SK-N-SH (cell line): Measurements from ENCODE around the gene CASP7. TPM values are rescaled to one million over a fixed set of nuclear protein-coding genes. Genes with fewer than 3 reads are reported as not detected.

Source experiments
- CTCF ChIA-PET: fragments of 300-600, 350-600 bp; formaldehyde crosslinking; extraction: SDS; loops from one replicate; lab custom pipeline; 2021; lab: Yijun Ruan, JAX
- POLR2A ChIA-PET: fragments of 350-600 bp; sonication (Branson Sonifier 250); formaldehyde crosslinking; extraction: SDS; loops from one replicate; lab custom pipeline; 2020; ENCODE audit warnings: antibody characterized with exemption, inconsistent platforms; lab: Yijun Ruan, JAX
- DNase-seq: peaks from one replicate; pipeline ENCODE4 v3.0.0; 2012
- H2AFZ ChIP-seq: fragments of 200-600 bp; sonication (generic); 2 replicates; pipeline ENCODE4 v1.8.1; 2016; ENCODE audit warnings: antibody characterized with exemption, mild to moderate bottlenecking, low read depth
- H3F3A ChIP-seq: fragments of 200-600 bp; sonication (generic); replicated peaks from 2 replicates; pipeline ENCODE3; 2016; ENCODE audit warnings: antibody characterized with exemption, mild to moderate bottlenecking; ENCODE audit not compliant: insufficient read depth
- H3K27ac ChIP-seq, 2 experiments: fragments of 200-500 bp in 1 of 2; fragments of 200-600 bp in 1 of 2; sonication (Bioruptor generic) in 1 of 2; sonication (generic), shearing (Covaris generic) in 1 of 2; 2 replicates each; pipeline versions ENCODE4 v1.5.1 to v1.6.1; 2014 to 2016; ENCODE audit warnings: low read depth in 2 of 2, inconsistent platforms in 1 of 2, low read length in 1 of 2, mild to moderate bottlenecking in 1 of 2, mixed read lengths in 1 of 2
- H3K27me3 ChIP-seq: fragments of 200-600 bp; sonication (generic), shearing (Covaris generic); 2 replicates; pipeline ENCODE4 v1.6.1; 2016; ENCODE audit warnings: mixed run types; ENCODE audit not compliant: insufficient read depth
- H3K36me3 ChIP-seq, 2 experiments: fragments of 200-500 bp in 1 of 2; fragments of 200-600 bp in 1 of 2; sonication (Bioruptor generic) in 1 of 2; sonication (generic) in 1 of 2; replicated peaks in 1 of 2; 2 replicates each; pipeline versions ENCODE3 to v1.5.1; 2014 to 2016; ENCODE audit warnings: low read length in 1 of 2, mild to moderate bottlenecking in 1 of 2; ENCODE audit not compliant: insufficient read depth in 2 of 2, control insufficient read depth in 1 of 2
- H3K4me1 ChIP-seq, 2 experiments: fragments of 200-500 bp in 1 of 2; fragments of 200-600 bp in 1 of 2; sonication (Bioruptor generic) in 1 of 2; sonication (generic), shearing (Covaris generic) in 1 of 2; 2 replicates each; pipeline versions ENCODE4 v1.5.1 to v1.6.1; 2014 to 2016; ENCODE audit warnings: low read depth in 1 of 2, low read length in 1 of 2, mixed run types in 1 of 2; ENCODE audit not compliant: insufficient read depth in 2 of 2, control insufficient read depth in 1 of 2
- H3K4me2 ChIP-seq: fragments of 200-600 bp; sonication (generic), shearing (Covaris generic); 2 replicates; pipeline ENCODE4 v1.6.1; 2017; ENCODE audit warnings: mixed run types
- H3K4me3 ChIP-seq, 2 experiments: fragments of 200-500 bp in 1 of 2; fragments of 200-600 bp in 1 of 2; sonication (Bioruptor generic) in 1 of 2; sonication (generic), shearing (Covaris generic) in 1 of 2; 2 replicates each; pipeline versions ENCODE4 v1.5.1 to v1.8.1; 2014 to 2016; ENCODE audit warnings: low read depth in 2 of 2, inconsistent platforms in 1 of 2, low read length in 1 of 2, mild to moderate bottlenecking in 1 of 2, mixed read lengths in 1 of 2, moderate library complexity in 1 of 2
- H3K79me2 ChIP-seq: fragments of 200-600 bp; sonication (generic); 2 replicates; pipeline ENCODE4 v1.8.1; 2017; ENCODE audit warnings: mild to moderate bottlenecking; ENCODE audit not compliant: insufficient read depth
- H3K9ac ChIP-seq: fragments of 200-600 bp; sonication (generic); 2 replicates; pipeline ENCODE4 v1.6.1; 2017; ENCODE audit warnings: mixed run types
- H3K9me2 ChIP-seq: fragments of 200-600 bp; sonication (generic); 2 replicates; pipeline ENCODE4 v1.6.1; 2017; ENCODE audit warnings: mixed run types
- H3K9me3 ChIP-seq: fragments of 200-600 bp; sonication (generic); 2 replicates; pipeline ENCODE4 v1.6.1; 2017; ENCODE audit warnings: mixed run types, mild to moderate bottlenecking, moderate library complexity
- H4K20me1 ChIP-seq: fragments of 200-600 bp; sonication (generic); 2 replicates; pipeline ENCODE4 v1.6.1; 2017; ENCODE audit warnings: mild to moderate bottlenecking, mixed run types; ENCODE audit not compliant: insufficient read depth
- CHD2 ChIP-seq: fragments of 150-350 bp; IDR thresholded peaks from 2 replicates; pipeline ENCODE4 v1.6.1; 2018; ENCODE audit warnings: low read length; ENCODE audit not compliant: partially characterized antibody
- ELF1 ChIP-seq: IDR thresholded peaks from 2 replicates; pipeline ENCODE4 v1.4.0; 2012
- FOSL2 ChIP-seq: IDR thresholded peaks from 2 replicates; pipeline ENCODE4 v1.4.0; 2012; ENCODE audit warnings: low read depth, mild to moderate bottlenecking, moderate library complexity, borderline replicate concordance
- FOXM1 ChIP-seq: IDR thresholded peaks from 2 replicates; pipeline ENCODE4 v1.4.0; 2012; ENCODE audit warnings: low read depth, mild to moderate bottlenecking
- GABPA ChIP-seq: IDR thresholded peaks from 2 replicates; pipeline ENCODE4 v1.4.0; 2012; ENCODE audit warnings: low read depth, mild to moderate bottlenecking
- JUND ChIP-seq: IDR thresholded peaks from 2 replicates; pipeline ENCODE4 v1.4.0; 2012
- NRF1 ChIP-seq: IDR thresholded peaks from 2 replicates; pipeline ENCODE4 v1.6.1; 2012; ENCODE audit warnings: low read depth, mild to moderate bottlenecking, low read length
- RAD21 ChIP-seq: IDR thresholded peaks from 2 replicates; pipeline ENCODE4 v1.6.1; 2012; ENCODE audit warnings: mild to moderate bottlenecking, low read length
- SIN3A ChIP-seq: IDR thresholded peaks from 2 replicates; pipeline ENCODE4 v1.6.1; 2012; ENCODE audit warnings: low read depth, mild to moderate bottlenecking, low read length, moderate library complexity, borderline replicate concordance
- SMC3 ChIP-seq: IDR thresholded peaks from 2 replicates; pipeline ENCODE4 v1.6.1; 2012; ENCODE audit warnings: low read depth, low read length, improper control_type of control experiment
- TAF1 ChIP-seq: IDR thresholded peaks from 2 replicates; pipeline ENCODE4 v1.6.1; 2012; ENCODE audit warnings: low read depth, mild to moderate bottlenecking, low read length, moderate library complexity, borderline replicate concordance
- TCF12 ChIP-seq: IDR thresholded peaks from 2 replicates; pipeline ENCODE4 v1.4.0; 2012
- YY1 ChIP-seq: IDR thresholded peaks from 2 replicates; pipeline ENCODE4 v1.4.0; 2012; ENCODE audit warnings: low read depth, mild to moderate bottlenecking
- WGBS: methylation state at CpG from one replicate; pipeline ENCODE4 v1.1.6; 2017; ENCODE audit warnings: low lambda C conversion rate; 5-methylcytosine and 5-hydroxymethylcytosine counted together
- polyA plus RNA-seq, 3 experiments: library from polyadenylated mRNA; depleted of rRNA; stranded (reverse); fragments of >200 nt; gene quantifications; 2 replicates each; pipeline ENCODE4 v1.2.3, GENCODE V29; 2012
- TF ChIP-seq, protein P1 (sequence below): IDR thresholded peaks from 2 replicates; pipeline ENCODE4 v1.6.1; 2012; ENCODE audit warnings: mild to moderate bottlenecking, low read depth, low read length, moderate library complexity
- TF ChIP-seq, protein P2 (sequence below): IDR thresholded peaks from 2 replicates; pipeline ENCODE4 v1.4.0; 2012; ENCODE audit warnings: low read depth
- TF ChIP-seq, protein P3 (sequence below): fragments of 150-350 bp; IDR thresholded peaks from 2 replicates; pipeline ENCODE4 v1.6.1; 2016; ENCODE audit warnings: mild to moderate bottlenecking, low read depth, low read length

The CASP7 gene
- polyA plus RNA-seq, 1 of the 3 experiments (the other 2 are of a cell fraction): 15.1 TPM

DNA sequence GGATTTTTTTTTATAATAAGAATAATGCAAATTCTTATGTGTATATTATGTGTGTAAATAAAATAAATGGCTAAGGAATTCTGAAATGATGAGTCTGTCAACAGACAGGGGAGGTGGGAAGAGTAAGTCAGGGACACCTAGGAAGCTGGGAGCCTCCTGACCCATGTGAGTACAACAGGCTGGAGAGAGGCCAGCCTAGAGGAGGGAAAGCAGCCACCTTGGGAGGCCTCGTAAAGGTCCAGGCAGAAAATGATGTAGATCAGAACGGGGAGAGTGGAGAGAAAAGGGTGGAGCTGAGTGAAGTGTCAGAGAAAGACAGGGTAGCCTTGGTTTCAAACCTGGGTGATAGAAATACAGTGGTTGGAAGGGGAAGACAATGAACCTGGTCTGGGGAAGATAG is 22.8 kb upstream of the CASP7 start:
- Histone ChIP-seq H3K79me2 (no peaks in the 10 kb centered on the region), H3K4me1 (no peaks in the 10 kb centered on the region), H3K4me3 (no peak overlapping the region), H3K36me3 (no peaks in the 10 kb centered on the region), H3K9ac (no peak overlapping the region), H3K27ac (no peak overlapping the region), H3K4me2 (no peak overlapping the region), H3K27me3 (no peaks in the 10 kb centered on the region; the same call in 1 of the 2 replicates), H4K20me1 (no peaks in the 10 kb centered on the region), H3F3A (no peaks in the 10 kb centered on the region), H2AFZ (no peak overlapping the region), H3K9me2 (no peaks in the 10 kb centered on the region), H3K9me3 (no peaks in the 10 kb centered on the region)
- no peak for DNase-seq
- no peak for TF ChIP-seq FOXM1
- no peak for TF ChIP-seq SIN3A
- no peak for TF ChIP-seq TAF1
- POLR2A ChIA-PET: no interaction called here
- WGBS: 10% methylated on average over 2 of the region's 2 CpGs
- CTCF ChIA-PET: interaction anchor here (1.0 to 1.5 kb wide), 2 partner anchors 22 to 94 kb away, joined by 3 read pairs; no protein-coding TSS in a partner anchor

DNA sequence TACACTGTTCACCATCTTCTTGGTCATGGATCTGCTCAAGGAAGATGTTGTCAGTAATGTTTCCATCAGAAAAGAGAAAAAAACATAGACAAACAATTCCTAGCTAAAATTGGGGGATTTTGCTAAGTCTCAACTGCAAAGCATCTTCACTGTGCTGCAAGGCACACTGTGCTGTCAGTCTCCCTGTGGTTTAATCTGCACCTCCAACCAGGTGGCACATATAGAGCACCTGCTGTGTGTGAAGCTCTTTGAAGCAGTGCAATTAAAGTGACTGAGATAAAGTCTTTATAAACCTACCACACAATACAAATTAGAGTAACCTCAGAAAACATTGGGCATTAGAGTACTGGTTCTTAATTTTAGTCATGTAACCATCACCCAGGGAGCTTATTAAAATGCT is 22.2 kb upstream of the CASP7 start:
- ChIA-PET CTCF (interaction anchor here (0.6 to 1.5 kb wide), 3 partner anchors 21 to 442 kb away, joined by 3 read pairs; no protein-coding TSS in a partner anchor), POLR2A (no interaction called here)
- Histone ChIP-seq H3K36me3 (no peaks in the 10 kb centered on the region), H3K9ac (no peak overlapping the region), H4K20me1 (no peaks in the 10 kb centered on the region), H3K27me3 (no peaks in the 10 kb centered on the region; the same call in 1 of the 2 replicates), H3F3A (no peaks in the 10 kb centered on the region), H3K4me2 (no peak overlapping the region), H3K4me1 (no peaks in the 10 kb centered on the region), H3K9me3 (no peaks in the 10 kb centered on the region)
- no peak for DNase-seq
- no peak for TF ChIP-seq SMC3
- TF ChIP-seq RAD21: no peak
- TF ChIP-seq, protein P1, sequence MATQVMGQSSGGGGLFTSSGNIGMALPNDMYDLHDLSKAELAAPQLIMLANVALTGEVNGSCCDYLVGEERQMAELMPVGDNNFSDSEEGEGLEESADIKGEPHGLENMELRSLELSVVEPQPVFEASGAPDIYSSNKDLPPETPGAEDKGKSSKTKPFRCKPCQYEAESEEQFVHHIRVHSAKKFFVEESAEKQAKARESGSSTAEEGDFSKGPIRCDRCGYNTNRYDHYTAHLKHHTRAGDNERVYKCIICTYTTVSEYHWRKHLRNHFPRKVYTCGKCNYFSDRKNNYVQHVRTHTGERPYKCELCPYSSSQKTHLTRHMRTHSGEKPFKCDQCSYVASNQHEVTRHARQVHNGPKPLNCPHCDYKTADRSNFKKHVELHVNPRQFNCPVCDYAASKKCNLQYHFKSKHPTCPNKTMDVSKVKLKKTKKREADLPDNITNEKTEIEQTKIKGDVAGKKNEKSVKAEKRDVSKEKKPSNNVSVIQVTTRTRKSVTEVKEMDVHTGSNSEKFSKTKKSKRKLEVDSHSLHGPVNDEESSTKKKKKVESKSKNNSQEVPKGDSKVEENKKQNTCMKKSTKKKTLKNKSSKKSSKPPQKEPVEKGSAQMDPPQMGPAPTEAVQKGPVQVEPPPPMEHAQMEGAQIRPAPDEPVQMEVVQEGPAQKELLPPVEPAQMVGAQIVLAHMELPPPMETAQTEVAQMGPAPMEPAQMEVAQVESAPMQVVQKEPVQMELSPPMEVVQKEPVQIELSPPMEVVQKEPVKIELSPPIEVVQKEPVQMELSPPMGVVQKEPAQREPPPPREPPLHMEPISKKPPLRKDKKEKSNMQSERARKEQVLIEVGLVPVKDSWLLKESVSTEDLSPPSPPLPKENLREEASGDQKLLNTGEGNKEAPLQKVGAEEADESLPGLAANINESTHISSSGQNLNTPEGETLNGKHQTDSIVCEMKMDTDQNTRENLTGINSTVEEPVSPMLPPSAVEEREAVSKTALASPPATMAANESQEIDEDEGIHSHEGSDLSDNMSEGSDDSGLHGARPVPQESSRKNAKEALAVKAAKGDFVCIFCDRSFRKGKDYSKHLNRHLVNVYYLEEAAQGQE: no peak
- TF ChIP-seq, protein P2, sequence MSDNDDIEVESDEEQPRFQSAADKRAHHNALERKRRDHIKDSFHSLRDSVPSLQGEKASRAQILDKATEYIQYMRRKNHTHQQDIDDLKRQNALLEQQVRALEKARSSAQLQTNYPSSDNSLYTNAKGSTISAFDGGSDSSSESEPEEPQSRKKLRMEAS: no peak
- no peak for TF ChIP-seq FOSL2
- TF ChIP-seq JUND: no peak
- TF ChIP-seq, protein P3, sequence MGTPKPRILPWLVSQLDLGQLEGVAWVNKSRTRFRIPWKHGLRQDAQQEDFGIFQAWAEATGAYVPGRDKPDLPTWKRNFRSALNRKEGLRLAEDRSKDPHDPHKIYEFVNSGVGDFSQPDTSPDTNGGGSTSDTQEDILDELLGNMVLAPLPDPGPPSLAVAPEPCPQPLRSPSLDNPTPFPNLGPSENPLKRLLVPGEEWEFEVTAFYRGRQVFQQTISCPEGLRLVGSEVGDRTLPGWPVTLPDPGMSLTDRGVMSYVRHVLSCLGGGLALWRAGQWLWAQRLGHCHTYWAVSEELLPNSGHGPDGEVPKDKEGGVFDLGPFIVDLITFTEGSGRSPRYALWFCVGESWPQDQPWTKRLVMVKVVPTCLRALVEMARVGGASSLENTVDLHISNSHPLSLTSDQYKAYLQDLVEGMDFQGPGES: no peak
- no peak for TF ChIP-seq SIN3A
- TF ChIP-seq YY1: no peak
- TF ChIP-seq ELF1: no peak
- no peak for TF ChIP-seq CHD2
- TF ChIP-seq NRF1: no peak
- no peak for TF ChIP-seq TCF12
- no peak for TF ChIP-seq GABPA
- no peak for TF ChIP-seq FOXM1
- TF ChIP-seq, all 33 proteins: peak for 0
- Histone ChIP-seq H3K79me2 (no peaks in the 10 kb centered on the region), H3K9me2 (no peaks in the 10 kb centered on the region), H3K4me3 (no peak overlapping the region), H2AFZ (no peak overlapping the region), H3K27ac (no peak overlapping the region)
